ENCODE data around the gene NAP1L1.

DNA sequence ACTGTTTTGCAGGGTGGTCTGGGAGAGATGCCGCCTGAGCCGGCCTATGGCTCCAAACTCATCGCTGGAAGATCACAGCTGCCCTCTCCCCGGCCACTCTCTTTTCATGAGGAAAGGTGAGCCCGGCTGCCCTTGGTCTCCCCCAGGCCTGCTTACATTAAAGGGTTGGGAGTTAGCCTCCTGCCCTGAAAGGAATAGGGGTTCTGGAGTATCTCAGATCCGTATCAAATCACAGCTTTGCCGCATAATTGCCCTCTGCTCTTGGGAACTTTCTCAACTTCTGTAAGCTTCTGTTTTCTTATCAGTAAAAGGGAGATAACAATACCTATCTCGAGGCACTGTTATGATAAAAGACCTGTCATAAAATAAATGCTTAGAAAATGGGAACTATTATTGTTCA is 70.5 kb downstream of the NAP1L1 start:
- TF ChIP-seq POLR2A (IDR thresholded peaks at IDR 0.05) (no peak), CTCF (IDR thresholded peaks at IDR 0.05) (no peak)

Measured in uterus (tissue), 2 donors.